HG03565 (cell line): Measurements from ENCODE around the gene TMEM273.
"Not testable (repeated sequence)": the region's sequence is repeated elsewhere in the genome, so short reads cannot be mapped to it uniquely, and the experiment has no call there.

Experiments
- ATAC-seq: cut with Tn5 transposase; IDR thresholded peaks from one replicate; pipeline ENCODE4 v1.9.1; 2021; ENCODE audit warnings: mild to moderate bottlenecking, moderate library complexity; ENCODE audit not compliant: unreplicated experiment

The TMEM273 gene

DNA sequence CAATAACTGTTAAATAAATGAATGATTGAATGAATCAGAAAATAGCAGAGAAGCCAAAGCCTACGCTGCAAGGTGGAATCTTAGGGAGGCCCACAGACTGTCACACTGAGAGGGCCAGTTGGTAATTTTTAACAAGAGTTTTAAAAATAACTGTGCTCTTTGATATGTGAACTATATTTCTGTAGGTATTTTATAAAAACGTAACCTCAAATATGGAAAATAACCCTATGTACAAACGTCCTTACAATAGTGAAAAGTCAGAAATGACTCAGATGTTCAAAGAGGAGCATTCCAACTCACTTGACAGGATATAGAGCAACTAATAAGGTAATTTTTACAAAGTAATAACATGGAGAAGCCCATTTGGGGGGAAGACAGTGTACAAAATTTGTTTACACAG, 18.9 kb upstream of the TMEM273 start:
- ATAC-seq, result no peak

DNA sequence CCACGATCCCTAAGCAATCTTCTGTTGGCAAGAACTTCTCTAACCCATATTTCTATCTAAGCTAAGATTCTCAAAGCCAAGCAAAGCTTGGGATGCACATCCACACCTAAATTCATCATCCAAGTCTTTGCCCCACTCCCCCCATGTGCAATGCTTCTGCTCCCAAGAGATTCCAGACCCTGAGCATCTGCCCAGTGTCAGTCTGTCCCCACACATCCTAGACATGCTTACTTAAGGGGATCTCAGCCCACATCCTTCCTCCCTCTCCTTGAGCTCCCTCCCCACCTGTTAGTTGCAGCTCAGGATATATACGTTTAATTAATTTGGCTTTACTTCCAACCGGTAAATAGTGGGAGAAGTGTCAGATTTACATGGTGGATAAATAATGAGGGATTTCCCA, 17.0 kb upstream of the TMEM273 start:
- ATAC-seq, result no peak

DNA sequence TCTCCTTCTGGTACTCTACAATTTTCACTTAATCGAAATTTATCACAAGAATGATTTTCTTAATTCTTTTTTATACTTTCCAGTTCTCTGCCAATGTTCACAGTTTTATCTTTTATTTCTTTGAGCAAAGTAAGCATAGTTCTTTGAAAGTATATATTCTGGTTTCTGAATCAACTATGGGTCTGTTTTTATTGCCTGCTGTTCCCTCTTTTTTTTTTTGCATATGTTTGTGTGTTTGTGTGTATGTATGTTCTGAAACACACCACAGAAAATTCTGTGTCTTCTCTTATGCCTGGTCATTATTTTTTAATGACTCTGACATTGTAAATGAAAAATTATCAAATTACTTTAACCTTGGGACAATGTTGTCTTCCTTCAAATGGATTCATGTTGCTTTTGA, 15.9 kb upstream of the TMEM273 start:
- ATAC-seq, result no peak

DNA sequence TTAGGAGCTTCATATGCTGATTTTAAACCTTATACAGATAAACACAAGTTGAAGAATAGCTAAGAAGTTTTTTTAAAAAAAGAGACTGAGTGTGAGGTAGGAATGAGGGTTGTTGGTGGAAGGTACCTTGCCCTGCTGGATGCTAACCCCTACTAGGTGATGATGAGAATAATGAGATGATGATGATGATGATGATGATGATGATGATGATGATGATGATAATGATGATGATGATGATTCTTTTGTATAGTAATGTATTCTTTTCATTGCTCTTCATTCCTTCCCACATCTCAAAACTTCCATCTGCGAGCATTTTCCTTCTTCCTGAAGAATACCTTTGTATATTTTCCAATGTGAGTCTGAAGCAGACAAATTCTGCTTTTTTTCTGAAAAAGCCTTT, 14.1 kb upstream of the TMEM273 start:
- no peak for ATAC-seq

GRCh38 chr10:49200854-49201253, 12.7 kb upstream of the TMEM273 start:
- ATAC-seq, result no peak

DNA sequence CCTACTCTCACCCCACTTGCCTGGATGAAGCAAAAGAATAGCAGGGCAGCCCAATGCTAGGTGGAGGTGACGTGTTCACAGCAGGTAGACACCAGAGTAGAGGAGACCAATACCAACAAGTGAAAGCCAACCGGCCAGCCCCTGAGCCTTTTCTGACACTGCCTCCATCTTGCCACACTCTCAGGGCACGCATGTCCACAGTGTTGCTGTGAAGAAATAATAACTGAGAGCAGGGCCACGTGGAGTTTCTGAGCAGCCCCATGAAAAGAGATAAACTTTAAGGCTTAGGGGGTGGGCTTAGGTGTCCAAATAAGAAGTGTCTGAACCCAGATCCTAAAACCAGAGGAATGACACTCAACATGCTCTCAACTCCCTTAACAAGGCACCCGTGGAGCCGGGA, 9.0 kb upstream of the TMEM273 start:
- ATAC-seq, result no peak

- not testable (repeated sequence) for ATAC-seq
These were observed 7.7 kb upstream of the TMEM273 start for GRCh38 chr10:49195864-49196263.

- ATAC-seq, result no peak
These were observed 6.2 kb upstream of the TMEM273 start for GRCh38 chr10:49194212-49194920.

DNA sequence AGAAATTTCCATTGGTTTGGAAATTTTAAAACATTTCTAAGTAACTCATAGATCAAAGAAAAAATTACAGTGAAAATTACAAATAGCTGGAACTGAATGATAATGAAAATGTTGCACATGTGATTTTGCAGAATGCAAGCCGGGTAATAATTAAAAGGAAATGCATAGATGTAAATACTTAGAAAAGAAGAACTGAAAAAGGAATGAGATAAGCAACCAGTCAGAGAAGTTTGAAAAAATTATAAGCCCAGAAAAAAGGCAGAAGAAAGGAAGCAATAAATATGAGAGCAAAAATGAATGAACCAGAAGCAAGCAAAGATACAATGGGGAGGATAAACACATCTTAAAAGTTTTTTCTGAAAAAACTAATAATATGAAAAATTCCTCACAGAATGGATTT, 3.2 kb upstream of the TMEM273 start:
- no peak for ATAC-seq

DNA sequence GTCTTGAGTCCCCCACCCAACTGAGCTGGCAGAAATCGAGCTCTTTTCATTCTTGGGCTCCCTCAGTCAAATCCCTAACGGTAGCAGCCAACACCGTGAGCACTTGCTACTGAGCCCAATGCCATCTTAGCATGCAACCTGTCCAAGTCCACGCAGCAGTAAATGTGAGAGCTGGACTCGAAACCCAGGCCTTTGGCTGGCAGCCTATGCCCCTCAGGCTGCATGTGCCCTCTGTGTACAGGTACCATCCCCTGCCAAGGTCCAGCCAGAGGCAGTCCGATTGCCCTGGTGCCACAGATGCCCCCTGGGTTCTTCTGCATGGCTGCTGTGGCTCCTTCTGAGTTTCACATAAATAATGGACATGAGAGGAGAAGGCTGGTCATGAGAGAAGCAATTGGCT, 1.2 kb upstream of the TMEM273 start:
- no peak for ATAC-seq

DNA sequence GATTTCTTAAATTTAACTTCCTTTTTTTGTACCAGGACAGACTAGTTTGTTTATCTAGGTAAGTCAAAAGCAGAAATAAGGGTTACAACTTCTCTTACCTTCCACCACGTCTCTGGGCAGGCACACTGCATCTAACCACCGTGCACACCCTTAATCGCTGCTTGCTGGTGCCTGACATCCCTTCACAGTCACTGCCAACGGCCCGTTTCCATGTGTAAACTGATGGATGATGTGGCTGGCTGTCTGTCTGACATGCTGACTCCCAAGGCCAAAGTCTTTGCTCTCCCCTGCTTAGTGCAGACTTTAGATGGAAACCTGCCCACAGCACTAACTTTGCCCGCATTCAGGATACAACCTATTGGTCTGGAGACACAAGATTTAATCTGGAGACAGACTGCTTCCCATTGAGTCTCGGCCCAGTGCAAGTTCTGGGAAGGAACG, 1.1 kb downstream of the TMEM273 start:
- no peak for ATAC-seq

- ATAC-seq, result no peak
These were observed 1.6 kb downstream of the TMEM273 start for GRCh38 chr10:49186613-49187012.

- ATAC-seq, result no peak
These were observed 3.0 kb downstream of the TMEM273 start for GRCh38 chr10:49185213-49185612.

GRCh38 chr10:49184642-49185111, 3.5 kb downstream of the TMEM273 start:
- no peak for ATAC-seq

DNA sequence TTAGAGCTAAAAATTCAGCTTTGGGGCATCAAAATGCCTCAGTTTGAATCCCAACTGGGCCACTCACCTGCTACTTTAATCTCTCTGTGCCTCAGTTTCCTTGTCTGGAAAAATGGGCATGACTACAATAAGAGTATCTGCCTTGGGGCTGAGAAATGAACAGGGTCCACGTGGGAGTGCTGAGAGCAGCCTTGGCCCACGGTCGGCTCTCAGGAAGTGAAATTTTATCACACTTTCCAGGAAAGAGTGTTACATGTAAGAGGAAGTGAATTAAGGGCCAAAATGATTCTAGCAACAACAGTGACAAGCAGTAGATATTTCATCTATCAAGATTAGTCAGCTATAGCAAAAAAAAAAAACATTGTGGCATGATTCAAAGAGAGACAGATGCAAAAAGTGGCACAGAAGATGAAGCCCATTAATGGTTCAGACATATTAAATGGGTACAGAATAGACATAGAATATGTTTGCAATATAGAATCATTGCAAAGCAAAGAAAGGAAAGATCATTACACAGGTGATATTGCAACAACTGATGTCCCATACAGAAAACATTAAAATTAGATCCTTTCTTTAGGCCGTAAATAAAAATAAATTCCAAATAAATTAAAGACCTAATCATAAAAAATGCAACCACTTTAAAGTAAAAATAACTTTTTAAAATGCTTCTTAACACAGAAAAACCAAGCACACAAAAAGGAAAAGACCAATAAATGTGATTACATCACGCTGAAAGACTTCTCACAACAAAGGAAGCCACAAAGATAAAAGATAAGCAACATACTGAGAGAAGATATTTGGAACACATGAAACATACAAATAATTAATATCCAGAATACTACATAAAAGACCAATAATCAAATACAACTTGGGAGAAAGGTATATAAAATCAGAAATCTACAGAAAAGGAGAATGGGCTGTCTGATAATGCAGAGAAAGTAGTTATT, 4.3 kb downstream of the TMEM273 start:
- ATAC-seq, result no peak

GRCh38 chr10:49182776-49183175, 5.4 kb downstream of the TMEM273 start:
- no peak for ATAC-seq

DNA sequence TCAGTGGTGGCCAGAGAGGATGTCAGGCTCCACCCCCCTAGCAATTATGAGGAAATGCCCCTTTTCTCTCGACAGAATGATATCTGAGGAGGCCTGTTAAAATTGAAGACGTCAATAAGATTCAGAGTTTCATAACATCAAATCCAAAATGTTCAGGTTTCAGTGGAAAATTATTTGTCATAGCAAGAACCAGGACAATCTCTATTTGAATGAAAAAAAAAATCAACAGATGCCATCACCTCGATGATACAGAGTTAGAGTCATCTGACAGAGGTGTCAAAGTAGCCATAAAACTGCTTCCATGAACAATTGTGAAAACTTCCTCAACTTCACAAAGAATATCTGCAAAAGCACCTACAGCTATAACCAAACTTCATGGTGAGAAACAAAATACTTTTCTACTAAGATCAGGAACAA, 7.7 kb downstream of the TMEM273 start:
- no peak for ATAC-seq

GRCh38 chr10:49179699-49180443, 8.3 kb downstream of the TMEM273 start:
- ATAC-seq, result no peak

DNA sequence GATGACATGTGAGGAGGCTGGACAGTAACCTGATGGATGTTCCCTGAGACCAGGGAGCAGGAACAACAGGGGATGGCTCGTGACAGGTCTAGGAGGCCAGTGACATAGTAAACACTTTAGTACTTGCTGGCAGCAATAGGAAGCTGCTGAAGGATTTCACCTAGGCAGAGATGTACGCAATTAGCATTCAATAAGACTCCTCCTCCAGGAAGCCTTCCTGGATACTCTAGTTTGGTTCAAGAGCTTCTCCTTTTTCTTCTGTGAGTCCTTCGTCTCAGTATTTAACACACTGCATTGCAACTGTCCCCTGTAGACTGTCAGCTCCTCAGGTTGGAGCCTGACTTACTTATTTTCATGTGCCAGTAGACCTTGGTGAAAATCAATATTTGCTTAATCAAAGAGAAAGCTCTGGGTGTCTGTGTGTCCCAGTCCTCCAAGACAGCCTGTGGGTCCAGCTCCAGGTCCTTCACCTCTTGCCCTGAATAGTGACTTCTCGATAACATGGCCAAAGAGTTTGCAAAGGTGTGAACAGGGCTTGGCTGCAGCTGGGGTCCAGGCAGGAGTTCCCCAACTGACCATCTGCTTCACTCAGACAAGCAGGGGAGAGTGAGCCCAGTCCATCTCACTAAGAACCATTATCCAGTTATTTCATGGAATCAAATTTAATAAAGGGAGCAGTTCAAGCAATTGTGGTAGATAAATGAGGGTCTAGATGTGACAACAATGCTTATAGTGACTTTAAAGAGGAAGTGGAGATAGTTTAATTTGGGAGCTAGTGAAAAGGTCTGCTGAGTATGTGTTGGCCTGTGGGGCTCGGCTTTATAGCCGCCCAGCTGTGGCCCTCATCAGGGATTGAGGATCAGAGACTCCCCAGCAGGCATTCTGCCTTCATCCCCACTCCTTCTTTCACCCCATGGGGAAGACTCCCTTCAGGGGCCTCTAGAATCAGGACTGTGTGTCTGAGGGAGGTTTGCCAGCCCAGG, 9.4 kb downstream of the TMEM273 start:
- ATAC-seq, result no peak
